ENCODE data around the gene TMEM167A. TPM values are rescaled to one million over a fixed set of nuclear protein-coding genes. Genes with fewer than 3 reads are reported as not detected.

The TMEM167A gene
- total and polyA plus RNA-seq, 2 of the 4 experiments (the other 2 are of a cell fraction), result 34.6 to 45.1 TPM

- H3K23ac ChIP-seq (ENCODE audit: low read depth, low read length), result no peak overlapping the region
- no peak overlapping the region for H2AK9ac ChIP-seq (replicated peaks; ENCODE audit: low read depth, low read length, poor library complexity)
- intact Hi-C loops (cut with micrococcal nuclease) (no loop called here), in situ Hi-C loops (cut with MboI; ENCODE audit: low sequenced_read_pairs) (no loop called here), dilution Hi-C loops (cut with HindIII; ENCODE audit: low sequenced_read_pairs, unreplicated experiment) (no loop called here)
- no peak overlapping the region for H3K14ac ChIP-seq (replicated peaks; ENCODE audit: low read depth, low read length)
- no peaks in the 10 kb centered on the region for H3K27me3 ChIP-seq (ENCODE audit: control insufficient read depth, insufficient read depth, low read length)
- H3K4ac ChIP-seq (ENCODE audit: low read depth, low read length), result no peak overlapping the region
- H2BK120ac ChIP-seq (ENCODE audit: low read depth, low read length), result no peak overlapping the region
- H2AFZ ChIP-seq (replicated peaks; ENCODE audit: low read length, poor library complexity), result no peak overlapping the region
- no peak overlapping the region for H3K18ac ChIP-seq (ENCODE audit: low read depth, low read length)
- H2AK5ac ChIP-seq (ENCODE audit: low read depth, low read length), result no peak overlapping the region
- ChIA-PET POLR2A (ENCODE audit: unreplicated experiment) (no interaction called here), CTCF (no interaction called here)
- no peak overlapping the region for H3K9ac ChIP-seq (ENCODE audit: low read depth, low read length)
- TF ChIP-seq BHLHE40 (IDR thresholded peaks at IDR 0.05; ENCODE audit: low read depth, low read length) (no peak), RFX5 (IDR thresholded peaks at IDR 0.05; ENCODE audit: low read depth, low read length) (no peak), USF2 (IDR thresholded peaks at IDR 0.05; ENCODE audit: low read depth, low read length) (no peak)
- TF ChIP-seq, protein P1, sequence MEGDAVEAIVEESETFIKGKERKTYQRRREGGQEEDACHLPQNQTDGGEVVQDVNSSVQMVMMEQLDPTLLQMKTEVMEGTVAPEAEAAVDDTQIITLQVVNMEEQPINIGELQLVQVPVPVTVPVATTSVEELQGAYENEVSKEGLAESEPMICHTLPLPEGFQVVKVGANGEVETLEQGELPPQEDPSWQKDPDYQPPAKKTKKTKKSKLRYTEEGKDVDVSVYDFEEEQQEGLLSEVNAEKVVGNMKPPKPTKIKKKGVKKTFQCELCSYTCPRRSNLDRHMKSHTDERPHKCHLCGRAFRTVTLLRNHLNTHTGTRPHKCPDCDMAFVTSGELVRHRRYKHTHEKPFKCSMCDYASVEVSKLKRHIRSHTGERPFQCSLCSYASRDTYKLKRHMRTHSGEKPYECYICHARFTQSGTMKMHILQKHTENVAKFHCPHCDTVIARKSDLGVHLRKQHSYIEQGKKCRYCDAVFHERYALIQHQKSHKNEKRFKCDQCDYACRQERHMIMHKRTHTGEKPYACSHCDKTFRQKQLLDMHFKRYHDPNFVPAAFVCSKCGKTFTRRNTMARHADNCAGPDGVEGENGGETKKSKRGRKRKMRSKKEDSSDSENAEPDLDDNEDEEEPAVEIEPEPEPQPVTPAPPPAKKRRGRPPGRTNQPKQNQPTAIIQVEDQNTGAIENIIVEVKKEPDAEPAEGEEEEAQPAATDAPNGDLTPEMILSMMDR (conservative IDR thresholded peaks at IDR 0.05; ENCODE audit: low read depth, low read length), result no peak
- no peak overlapping the region for H3K56ac ChIP-seq (ENCODE audit: extremely low read depth, insufficient read depth, low read length)
- H2BK15ac ChIP-seq (ENCODE audit: low read depth, low read length), result no peak overlapping the region
- H3K27ac ChIP-seq (ENCODE audit: insufficient read depth, low read length), result no peak overlapping the region
- H3K4me2 ChIP-seq (ENCODE audit: low read depth, low read length), result no peak overlapping the region
- no peak overlapping the region for H4K8ac ChIP-seq (ENCODE audit: low read depth in 2 of 2, low read length in 2 of 2)
- H3K4me1 ChIP-seq (ENCODE audit: control insufficient read depth, insufficient read depth, low read length), result no peaks in the 10 kb centered on the region
- H3K79me1 ChIP-seq (ENCODE audit: low read depth in 1 of 2, low read length in 2 of 2), result no peaks in the 10 kb centered on the region
- no peaks in the 10 kb centered on the region for H3K9me1 ChIP-seq (ENCODE audit: insufficient read depth, low read length)
- no TSS peak for BruUV-seq (replicated peaks)
- DNase-seq, result no peak
- H4K5ac ChIP-seq (ENCODE audit: low read depth, low read length), result no peak overlapping the region
- ATAC-seq (ENCODE audit: low read depth), result no peak
- H3K9me3 ChIP-seq (ENCODE audit: control insufficient read depth, insufficient read depth, low read length), result no peaks in the 10 kb centered on the region
- H2BK20ac ChIP-seq (ENCODE audit: low read depth, low read length), result no peak overlapping the region
- no peaks in the 10 kb centered on the region for H4K20me1 ChIP-seq (ENCODE audit: insufficient read depth, low read length)
- no peak overlapping the region for H3K4me3 ChIP-seq (ENCODE audit: insufficient read depth, low read depth, low read length)
- no CpG with 5 or more reads among the region's 2 CpGs for WGBS, 2 experiments (ENCODE audit: extremely low coverage in 2 of 2, insufficient read length in 1 of 2)
- no peak overlapping the region for H2BK5ac ChIP-seq (ENCODE audit: low read depth, low read length, poor library complexity, severe bottlenecking)
- no peak overlapping the region for H4K91ac ChIP-seq (ENCODE audit: insufficient read depth, low read depth, low read length)
- H3K36me3 ChIP-seq (ENCODE audit: control insufficient read depth, insufficient read depth, low read length), result peaks cover 7% of the 10 kb centered on the region; the same call in 1 of the 2 replicates
Measured at GRCh38 chr5:83044926-83045325, 32.3 kb downstream of the TMEM167A start.

All from IMR-90 (cell line).